Liver (tissue), 9 donors: ENCODE measurements around the gene MYO1F. TPM values are rescaled to one million over a fixed set of nuclear protein-coding genes. Genes with fewer than 3 reads are reported as not detected.

Source experiments
- DNase-seq: peaks from one replicate; pipeline ENCODE4 v3.0.0-alpha.2; 2017; ENCODE audit warnings: low spot score
- H3K27ac ChIP-seq, 2 donors: one replicate each; pipeline ENCODE4 v1.7.0; 2013; ENCODE audit warnings: inconsistent platforms in 2 of 2, low read length in 2 of 2, control low read depth in 1 of 2, low read depth in 1 of 2, mild to moderate bottlenecking in 1 of 2
- H3K27me3 ChIP-seq, 4 donors: one replicate each; pipeline versions ENCODE4 v1.6.1 to v1.7.0; 2013; ENCODE audit warnings: low read length in 3 of 4, inconsistent platforms in 1 of 4, mild to moderate bottlenecking in 1 of 4, moderate library complexity in 1 of 4; ENCODE audit not compliant: control insufficient read depth in 4 of 4, insufficient read depth in 4 of 4
- H3K36me3 ChIP-seq, 4 donors: one replicate each; pipeline versions ENCODE4 v1.6.1 to v1.7.0; 2013; ENCODE audit warnings: low read length in 3 of 4, mild to moderate bottlenecking in 3 of 4, low read depth in 1 of 4, moderate library complexity in 1 of 4; ENCODE audit not compliant: control insufficient read depth in 4 of 4, insufficient read depth in 3 of 4
- H3K4me1 ChIP-seq, 4 donors: one replicate each; pipeline versions ENCODE4 v1.6.1 to v1.7.0; 2013; ENCODE audit warnings: low read length in 3 of 4, mild to moderate bottlenecking in 3 of 4, moderate library complexity in 1 of 4; ENCODE audit not compliant: control insufficient read depth in 4 of 4, insufficient read depth in 4 of 4
- H3K4me3 ChIP-seq, 3 donors: one replicate each; pipeline versions ENCODE4 v1.6.1 to v1.7.0; 2013; ENCODE audit warnings: low read length in 3 of 3, control low read depth in 1 of 3, low read depth in 1 of 3, mild to moderate bottlenecking in 1 of 3
- H3K9ac ChIP-seq, 2 donors: one replicate each; pipeline ENCODE4 v1.7.0; 2013; ENCODE audit warnings: low read length in 2 of 2, mild to moderate bottlenecking in 2 of 2, moderate library complexity in 2 of 2, control low read depth in 1 of 2, low read depth in 1 of 2
- H3K9me3 ChIP-seq, 4 donors: one replicate each; pipeline versions ENCODE4 v1.6.1 to v1.7.0; 2013; ENCODE audit warnings: low read length in 3 of 4; ENCODE audit not compliant: control insufficient read depth in 4 of 4
- EGR1 ChIP-seq, 2 donors: IDR thresholded peaks; 2 replicates each; pipeline ENCODE4 v1.6.1; 2016 to 2018; ENCODE audit warnings: antibody characterized with exemption in 2 of 2, low read depth in 2 of 2
- FOXA1 ChIP-seq: IDR thresholded peaks from 2 replicates; pipeline ENCODE4 v1.6.1; 2016; ENCODE audit warnings: antibody characterized with exemption
- FOXA2 ChIP-seq: IDR thresholded peaks from 2 replicates; pipeline ENCODE4 v1.6.1; 2016; ENCODE audit warnings: antibody characterized with exemption
- GABPA ChIP-seq, 2 donors: IDR thresholded peaks in 1 of 2; conservative IDR thresholded peaks in 1 of 2; 2 replicates each; pipeline ENCODE4 v1.6.1; 2016; ENCODE audit warnings: antibody characterized with exemption in 2 of 2, mild to moderate bottlenecking in 1 of 2, moderate library complexity in 1 of 2
- HNF4A ChIP-seq, 2 donors: conservative IDR thresholded peaks; 2 replicates each; pipeline ENCODE4 v1.6.1; 2016; ENCODE audit warnings: antibody characterized with exemption in 2 of 2, mild to moderate bottlenecking in 2 of 2
- HNF4G ChIP-seq: IDR thresholded peaks from 2 replicates; pipeline ENCODE4 v1.6.1; 2016; ENCODE audit warnings: antibody characterized with exemption
- RAD21 ChIP-seq, 2 donors: IDR thresholded peaks; 2 replicates each; pipeline ENCODE4 v1.6.1; 2016; ENCODE audit warnings: antibody characterized with exemption in 2 of 2, mild to moderate bottlenecking in 2 of 2
- RXRA ChIP-seq, 2 donors: IDR thresholded peaks; 2 replicates each; pipeline ENCODE4 v1.6.1; 2017 to 2018; ENCODE audit warnings: antibody characterized with exemption in 2 of 2, mild to moderate bottlenecking in 1 of 2
- SP1 ChIP-seq: IDR thresholded peaks from 2 replicates; pipeline ENCODE4 v1.6.1; 2018; ENCODE audit warnings: antibody characterized with exemption, mild to moderate bottlenecking
- TAF1 ChIP-seq: conservative IDR thresholded peaks from 2 replicates; pipeline ENCODE4 v1.6.1; 2016; ENCODE audit warnings: antibody characterized with exemption, mild to moderate bottlenecking
- YY1 ChIP-seq: IDR thresholded peaks from 2 replicates; pipeline ENCODE4 v1.6.1; 2016; ENCODE audit warnings: antibody characterized with exemption, mild to moderate bottlenecking
- WGBS: extraction: QIAGEN DNeasy Blood & Tissue Kit; methylation state at CpG from one replicate; pipeline ENCODE4 v1.1.7; 2013; 5-methylcytosine and 5-hydroxymethylcytosine counted together
- polyA plus RNA-seq, 2 donors: library from polyadenylated mRNA; stranded (reverse) in 1 of 2; unstranded in 1 of 2; fragments of 200-250 nt in 1 of 2; fragments of >200 nt in 1 of 2; fragmentation: Nextera tagmentation in 1 of 2; extraction: Ambion mirVana in 1 of 2; gene quantifications; one replicate each; pipeline versions ENCODE4 v1.2.1 to v1.2.3, GENCODE V29; 2013 to 2015
- total RNA-seq, 2 donors: library from RNA; depleted of rRNA; stranded (reverse); fragments of >200 nt; gene quantifications; one replicate each; pipeline ENCODE4 v1.2.3, GENCODE V29; 2014
- TF ChIP-seq, protein P1 (sequence below): IDR thresholded peaks from 2 replicates; pipeline ENCODE4 v1.6.1; 2016; ENCODE audit warnings: antibody characterized with exemption, mild to moderate bottlenecking
- TF ChIP-seq, protein P2 (sequence below): IDR thresholded peaks from 2 replicates; pipeline ENCODE4 v1.6.1; 2016; ENCODE audit warnings: antibody characterized with exemption
- TF ChIP-seq, protein P3 (sequence below): IDR thresholded peaks from 2 replicates; pipeline ENCODE4 v1.6.1; 2016; ENCODE audit warnings: antibody characterized with exemption
- TF ChIP-seq, protein P4 (sequence below): IDR thresholded peaks from 2 replicates; pipeline ENCODE4 v1.6.1; 2016; ENCODE audit warnings: antibody characterized with exemption
- donor health status: healthy.
- donor health status: healthy.
- donor health status: healthy.
- donor health status: healthy.
- donor health status: healthy.

The MYO1F gene
- total and polyA plus RNA-seq, 4 donors: 6.1 to 20.4 (median 12.0) TPM

DNA sequence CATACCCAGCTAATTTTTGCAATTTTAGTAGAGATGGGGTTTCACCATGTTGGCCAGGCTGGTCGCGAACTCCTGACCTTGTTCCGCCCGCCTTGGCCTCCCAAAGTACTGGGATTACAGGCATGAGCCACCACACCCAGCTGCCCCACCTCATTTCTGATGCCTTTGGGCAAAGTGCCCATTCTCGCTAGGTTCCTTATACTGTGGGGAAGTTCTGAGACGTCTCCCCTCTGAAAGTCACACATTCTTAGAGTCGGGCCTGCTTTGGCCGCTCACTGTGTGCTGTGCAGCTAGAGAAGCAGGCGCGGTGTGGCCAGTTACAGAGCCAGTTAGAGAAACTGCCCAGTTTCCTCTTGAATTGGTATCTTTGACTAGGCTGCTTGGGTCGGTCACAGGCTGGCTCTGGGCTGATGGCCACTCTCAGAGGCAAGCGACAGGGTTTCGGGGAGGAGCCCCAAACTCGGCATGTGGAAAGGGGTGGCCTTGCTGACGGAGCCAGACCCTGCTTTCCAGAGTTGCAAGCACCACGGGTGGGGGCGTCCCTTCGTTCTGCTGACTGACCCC, 92.8 kb downstream of the MYO1F start:
- no peaks in the 10 kb centered on the region for H3K9me3 ChIP-seq
- DNase-seq: no peak
- H3K27ac ChIP-seq: no peak overlapping the region
- H3K4me1 ChIP-seq: no peaks in the 10 kb centered on the region
- no peak overlapping the region for H3K4me3 ChIP-seq
- no peaks in the 10 kb centered on the region for H3K27me3 ChIP-seq
- peaks cover 18 to 82% (median 58%) of the 10 kb centered on the region in 4 donors for H3K36me3 ChIP-seq
- H3K9ac ChIP-seq: no peak overlapping the region
- 89% methylated on average over 18 of the region's 18 CpGs for WGBS
- TF ChIP-seq, protein P1, sequence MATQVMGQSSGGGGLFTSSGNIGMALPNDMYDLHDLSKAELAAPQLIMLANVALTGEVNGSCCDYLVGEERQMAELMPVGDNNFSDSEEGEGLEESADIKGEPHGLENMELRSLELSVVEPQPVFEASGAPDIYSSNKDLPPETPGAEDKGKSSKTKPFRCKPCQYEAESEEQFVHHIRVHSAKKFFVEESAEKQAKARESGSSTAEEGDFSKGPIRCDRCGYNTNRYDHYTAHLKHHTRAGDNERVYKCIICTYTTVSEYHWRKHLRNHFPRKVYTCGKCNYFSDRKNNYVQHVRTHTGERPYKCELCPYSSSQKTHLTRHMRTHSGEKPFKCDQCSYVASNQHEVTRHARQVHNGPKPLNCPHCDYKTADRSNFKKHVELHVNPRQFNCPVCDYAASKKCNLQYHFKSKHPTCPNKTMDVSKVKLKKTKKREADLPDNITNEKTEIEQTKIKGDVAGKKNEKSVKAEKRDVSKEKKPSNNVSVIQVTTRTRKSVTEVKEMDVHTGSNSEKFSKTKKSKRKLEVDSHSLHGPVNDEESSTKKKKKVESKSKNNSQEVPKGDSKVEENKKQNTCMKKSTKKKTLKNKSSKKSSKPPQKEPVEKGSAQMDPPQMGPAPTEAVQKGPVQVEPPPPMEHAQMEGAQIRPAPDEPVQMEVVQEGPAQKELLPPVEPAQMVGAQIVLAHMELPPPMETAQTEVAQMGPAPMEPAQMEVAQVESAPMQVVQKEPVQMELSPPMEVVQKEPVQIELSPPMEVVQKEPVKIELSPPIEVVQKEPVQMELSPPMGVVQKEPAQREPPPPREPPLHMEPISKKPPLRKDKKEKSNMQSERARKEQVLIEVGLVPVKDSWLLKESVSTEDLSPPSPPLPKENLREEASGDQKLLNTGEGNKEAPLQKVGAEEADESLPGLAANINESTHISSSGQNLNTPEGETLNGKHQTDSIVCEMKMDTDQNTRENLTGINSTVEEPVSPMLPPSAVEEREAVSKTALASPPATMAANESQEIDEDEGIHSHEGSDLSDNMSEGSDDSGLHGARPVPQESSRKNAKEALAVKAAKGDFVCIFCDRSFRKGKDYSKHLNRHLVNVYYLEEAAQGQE: no peak
- TF ChIP-seq RAD21 (IDR thresholded peaks at IDR 0.05): no peak
- no peak for TF ChIP-seq SP1
- TF ChIP-seq HNF4G: no peak
- no peak for TF ChIP-seq EGR1 (IDR thresholded peaks at IDR 0.05; ENCODE audit: low read depth in 2 of 2)
- TF ChIP-seq, protein P2, sequence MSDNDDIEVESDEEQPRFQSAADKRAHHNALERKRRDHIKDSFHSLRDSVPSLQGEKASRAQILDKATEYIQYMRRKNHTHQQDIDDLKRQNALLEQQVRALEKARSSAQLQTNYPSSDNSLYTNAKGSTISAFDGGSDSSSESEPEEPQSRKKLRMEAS: no peak
- no peak for TF ChIP-seq FOXA1
- TF ChIP-seq GABPA (IDR thresholded peaks at IDR 0.05 in 1 of 2, conservative IDR thresholded peaks at IDR 0.05 in 1 of 2): no peak
- no peak for TF ChIP-seq TAF1
- no peak for TF ChIP-seq YY1
- TF ChIP-seq, protein P3, sequence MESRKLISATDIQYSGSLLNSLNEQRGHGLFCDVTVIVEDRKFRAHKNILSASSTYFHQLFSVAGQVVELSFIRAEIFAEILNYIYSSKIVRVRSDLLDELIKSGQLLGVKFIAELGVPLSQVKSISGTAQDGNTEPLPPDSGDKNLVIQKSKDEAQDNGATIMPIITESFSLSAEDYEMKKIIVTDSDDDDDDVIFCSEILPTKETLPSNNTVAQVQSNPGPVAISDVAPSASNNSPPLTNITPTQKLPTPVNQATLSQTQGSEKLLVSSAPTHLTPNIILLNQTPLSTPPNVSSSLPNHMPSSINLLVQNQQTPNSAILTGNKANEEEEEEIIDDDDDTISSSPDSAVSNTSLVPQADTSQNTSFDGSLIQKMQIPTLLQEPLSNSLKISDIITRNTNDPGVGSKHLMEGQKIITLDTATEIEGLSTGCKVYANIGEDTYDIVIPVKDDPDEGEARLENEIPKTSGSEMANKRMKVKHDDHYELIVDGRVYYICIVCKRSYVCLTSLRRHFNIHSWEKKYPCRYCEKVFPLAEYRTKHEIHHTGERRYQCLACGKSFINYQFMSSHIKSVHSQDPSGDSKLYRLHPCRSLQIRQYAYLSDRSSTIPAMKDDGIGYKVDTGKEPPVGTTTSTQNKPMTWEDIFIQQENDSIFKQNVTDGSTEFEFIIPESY: no peak

DNA sequence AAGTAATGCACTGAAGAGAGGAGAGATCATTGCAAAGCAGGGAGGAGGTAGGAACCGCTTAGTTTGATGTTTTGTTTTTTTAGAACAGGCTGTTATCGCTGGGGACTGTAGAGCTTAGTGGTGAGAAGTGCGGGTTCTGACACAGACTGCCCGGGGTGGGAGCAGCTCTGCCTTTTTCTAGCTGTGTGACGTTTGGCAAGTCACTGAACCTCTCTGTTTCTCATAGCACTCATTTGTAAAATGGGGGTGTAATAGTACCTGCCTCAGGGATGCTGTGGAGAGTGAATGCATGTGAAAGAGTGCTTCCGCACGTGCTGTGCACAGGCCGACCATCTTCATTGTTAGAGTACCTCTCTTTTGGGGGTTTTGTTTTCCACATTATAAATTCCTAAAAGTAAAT, 94.1 kb downstream of the MYO1F start:
- TF ChIP-seq, protein P4, sequence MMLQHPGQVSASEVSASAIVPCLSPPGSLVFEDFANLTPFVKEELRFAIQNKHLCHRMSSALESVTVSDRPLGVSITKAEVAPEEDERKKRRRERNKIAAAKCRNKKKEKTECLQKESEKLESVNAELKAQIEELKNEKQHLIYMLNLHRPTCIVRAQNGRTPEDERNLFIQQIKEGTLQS: no peak
- TF ChIP-seq EGR1 (IDR thresholded peaks at IDR 0.05; ENCODE audit: low read depth in 2 of 2): no peak
- no peak for TF ChIP-seq HNF4A (conservative IDR thresholded peaks at IDR 0.05)
- TF ChIP-seq FOXA1: no peak
- TF ChIP-seq, protein P2: no peak
- TF ChIP-seq FOXA2: no peak
- no peak for TF ChIP-seq HNF4G
- no peak for TF ChIP-seq SP1
- TF ChIP-seq, protein P1: no peak
- no peak for TF ChIP-seq RXRA (IDR thresholded peaks at IDR 0.05)
- Histone ChIP-seq H3K27me3 (no peaks in the 10 kb centered on the region), H3K4me1 (no peaks in the 10 kb centered on the region), H3K9me3 (no peaks in the 10 kb centered on the region), H3K36me3 (peaks cover 21 to 82% (median 56%) of the 10 kb centered on the region in 4 donors), H3K27ac (no peak overlapping the region), H3K4me3 (no peak overlapping the region), H3K9ac (no peak overlapping the region)
- no peak for DNase-seq
- 94% methylated on average over 8 of the region's 8 CpGs for WGBS
